Body of pancreas (tissue), 4 donors: ENCODE results near the gene DMAP1. TPM values are rescaled to one million over a fixed set of nuclear protein-coding genes. Genes with fewer than 3 reads are reported as not detected.

Source experiments
- ATAC-seq: fragments of 150-250 bp; one replicate; pipeline ENCODE4 v1.9.1; 2016
- DNase-seq, 4 donors: peaks; one replicate each; pipeline ENCODE4 v3.0.0-alpha.2; 2019
- H3K27ac ChIP-seq, 4 donors: fragments of 200-600 bp; sonication (generic); 1 replicate in 3 of 4; 2 replicates in 1 of 4; pipeline versions ENCODE4 v1.5.1 to v1.6.1; 2016 to 2019; ENCODE audit warnings: mild to moderate bottlenecking in 1 of 4, mixed read lengths in 1 of 4, moderate library complexity in 1 of 4
- H3K27me3 ChIP-seq, 2 donors: fragments of 200-600 bp; sonication (generic); one replicate each; pipeline ENCODE4 v1.6.0; 2016; ENCODE audit warnings: mild to moderate bottlenecking in 1 of 2
- H3K36me3 ChIP-seq, 2 donors: fragments of 200-600 bp; sonication (generic); replicated peaks in 1 of 2; 2 replicates each; pipeline ENCODE4 v1.5.1; 2016; ENCODE audit warnings: low read depth in 2 of 2; ENCODE audit not compliant: insufficient read depth in 1 of 2
- H3K4me1 ChIP-seq: fragments of 200-600 bp; sonication (generic); one replicate; pipeline ENCODE4 v1.6.0; 2016
- H3K4me3 ChIP-seq, 2 donors: fragments of 200-600 bp; sonication (generic); 1 replicate in 1 of 2; 2 replicates in 1 of 2; pipeline ENCODE4 v1.5.1; 2016 to 2019
- H3K9me3 ChIP-seq, 3 donors: fragments of 200-600 bp; sonication (generic); 1 replicate in 2 of 3; 2 replicates in 1 of 3; pipeline ENCODE4 v1.5.1; 2016
- POLR2A ChIP-seq, 3 donors: fragments of 450-650 bp; IDR thresholded peaks; one replicate each; pipeline ENCODE4 v1.6.1; 2016; ENCODE audit warnings: antibody characterized with exemption in 3 of 3, mild to moderate bottlenecking in 2 of 3
- WGBS, 2 donors: methylation state at CpG; one replicate each; pipeline ENCODE4 v1.1.5; 2017; 5-methylcytosine and 5-hydroxymethylcytosine counted together
- intact Hi-C: fragments of 100-400 bp; cut with DNase I; formaldehyde crosslinking; loops from one replicate; pipeline ENCODE4 v1.15.1; 2023
- total RNA-seq, 2 donors: library from RNA; depleted of rRNA; stranded (reverse); fragments of >200 nt; gene quantifications; one replicate each; pipeline ENCODE4 v1.1.0, GENCODE V29; 2016
- TF ChIP-seq, protein P1 (sequence below), 7 experiments: fragments of 450-650 bp in 4 of 7; fragments of 200-600 bp in 3 of 7; sonication (generic) in 3 of 7; IDR thresholded peaks; one replicate each; pipeline ENCODE4 v1.5.1; 2016 to 2019; ENCODE audit warnings: antibody characterized with exemption in 7 of 7

The DMAP1 gene
- total RNA-seq, 2 donors from 2014 or later = 39.2 to 93.3 TPM

DNA sequence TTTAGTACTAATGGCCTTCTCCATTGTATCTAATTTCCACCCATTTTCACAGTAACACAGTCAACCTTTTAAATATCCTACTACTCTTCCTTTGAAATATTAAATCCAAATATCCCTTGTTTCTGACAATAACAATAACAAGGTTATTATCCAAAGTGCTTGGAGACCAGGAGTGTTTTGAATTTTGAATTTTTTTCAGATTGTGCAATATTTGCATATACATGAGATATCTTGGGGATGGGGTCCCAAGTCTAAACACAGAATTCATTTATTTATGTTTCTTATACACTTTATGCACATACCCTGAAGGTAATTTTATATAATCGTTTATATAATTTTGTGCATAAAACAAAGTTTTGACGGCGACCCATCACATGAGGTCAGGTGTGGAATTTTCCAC, 17.5 kb downstream of the DMAP1 start:
- H3K4me1 ChIP-seq = no peaks in the 10 kb centered on the region
- H3K36me3 ChIP-seq = no peaks in the 10 kb centered on the region
- H3K4me3 ChIP-seq = no peak overlapping the region
- WGBS, 2 donors = 79 to 86% methylated on average over 3 of the region's 3 CpGs
- intact Hi-C loops = no loop called here
- TF ChIP-seq, protein P1, sequence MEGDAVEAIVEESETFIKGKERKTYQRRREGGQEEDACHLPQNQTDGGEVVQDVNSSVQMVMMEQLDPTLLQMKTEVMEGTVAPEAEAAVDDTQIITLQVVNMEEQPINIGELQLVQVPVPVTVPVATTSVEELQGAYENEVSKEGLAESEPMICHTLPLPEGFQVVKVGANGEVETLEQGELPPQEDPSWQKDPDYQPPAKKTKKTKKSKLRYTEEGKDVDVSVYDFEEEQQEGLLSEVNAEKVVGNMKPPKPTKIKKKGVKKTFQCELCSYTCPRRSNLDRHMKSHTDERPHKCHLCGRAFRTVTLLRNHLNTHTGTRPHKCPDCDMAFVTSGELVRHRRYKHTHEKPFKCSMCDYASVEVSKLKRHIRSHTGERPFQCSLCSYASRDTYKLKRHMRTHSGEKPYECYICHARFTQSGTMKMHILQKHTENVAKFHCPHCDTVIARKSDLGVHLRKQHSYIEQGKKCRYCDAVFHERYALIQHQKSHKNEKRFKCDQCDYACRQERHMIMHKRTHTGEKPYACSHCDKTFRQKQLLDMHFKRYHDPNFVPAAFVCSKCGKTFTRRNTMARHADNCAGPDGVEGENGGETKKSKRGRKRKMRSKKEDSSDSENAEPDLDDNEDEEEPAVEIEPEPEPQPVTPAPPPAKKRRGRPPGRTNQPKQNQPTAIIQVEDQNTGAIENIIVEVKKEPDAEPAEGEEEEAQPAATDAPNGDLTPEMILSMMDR (IDR thresholded peaks at IDR 0.05) = no peak
- no peak for TF ChIP-seq POLR2A (IDR thresholded peaks at IDR 0.05)
- no peaks in the 10 kb centered on the region for H3K9me3 ChIP-seq
- DNase-seq = no peak
- no peak overlapping the region for H3K27ac ChIP-seq
- no peaks in the 10 kb centered on the region for H3K27me3 ChIP-seq
- ATAC-seq = no peak

DNA sequence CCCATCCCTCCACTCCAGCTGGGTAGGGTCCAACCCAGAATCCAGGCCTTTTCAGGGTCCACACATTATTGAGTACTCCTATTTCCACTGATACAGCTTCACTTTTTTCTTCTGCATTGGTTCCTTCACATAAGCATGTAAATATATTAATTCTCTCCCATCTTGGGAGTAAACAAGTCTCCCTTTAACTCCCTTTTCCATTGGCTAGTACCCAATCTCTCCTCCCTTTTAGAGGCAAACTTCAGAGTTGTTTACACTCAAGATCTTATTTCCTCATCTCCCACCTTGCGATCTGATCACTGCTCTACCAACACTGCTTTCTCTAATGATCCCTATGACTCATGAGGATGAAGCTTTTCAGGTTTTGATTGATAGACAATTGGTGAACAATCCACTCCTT, 20.3 kb downstream of the DMAP1 start:
- H3K9me3 ChIP-seq = no peaks in the 10 kb centered on the region
- 87 to 100% methylated on average over 1 of the region's 1 CpG for WGBS, 2 donors

DNA sequence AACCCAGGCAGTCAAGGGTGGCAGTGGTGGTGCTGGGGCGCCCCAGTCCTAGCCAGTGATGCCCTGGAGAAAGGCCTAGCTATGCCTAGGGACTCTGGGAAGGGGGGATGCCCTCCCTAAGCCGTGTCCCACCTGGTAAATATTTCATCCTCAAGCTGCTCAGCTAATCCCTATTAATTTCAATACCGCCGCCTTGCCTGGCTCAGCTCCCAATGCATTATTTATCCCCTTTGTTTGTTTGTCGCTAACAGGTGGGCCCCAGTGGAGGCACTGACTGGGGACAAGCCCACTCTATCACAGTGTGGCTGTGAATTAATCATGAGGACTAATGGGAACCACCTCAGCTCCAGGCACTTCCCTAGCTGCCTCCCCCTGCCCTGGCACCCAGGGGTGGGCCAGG, 22.5 kb downstream of the DMAP1 start:
- WGBS, 2 donors = 87 to 92% methylated on average over 4 to 5 of the region's 5 CpGs
- Histone ChIP-seq H3K4me3 (no peak overlapping the region), H3K27ac (no peak overlapping the region), H3K36me3 (peaks cover 0 to 2% of the 10 kb centered on the region in 2 donors), H3K27me3 (no peaks in the 10 kb centered on the region), H3K4me1 (no peaks in the 10 kb centered on the region), H3K9me3 (no peaks in the 10 kb centered on the region)
- ATAC-seq (no peak), DNase-seq (no peak)
- TF ChIP-seq POLR2A (IDR thresholded peaks at IDR 0.05) = no peak
- TF ChIP-seq, protein P1 (IDR thresholded peaks at IDR 0.05) = no peak
- intact Hi-C loops = no loop called here

More for the DNA sequence above, 20.3 kb downstream of the DMAP1 start:
- Histone ChIP-seq H3K36me3 (no peaks in the 10 kb centered on the region), H3K4me1 (no peaks in the 10 kb centered on the region), H3K4me3 (no peak overlapping the region), H3K27me3 (no peaks in the 10 kb centered on the region), H3K27ac (no peak overlapping the region)
- ATAC-seq (no peak), DNase-seq (no peak)
- TF ChIP-seq POLR2A (IDR thresholded peaks at IDR 0.05) = no peak
- TF ChIP-seq, protein P1 (IDR thresholded peaks at IDR 0.05) = no peak
- intact Hi-C loops = no loop called here

DNA sequence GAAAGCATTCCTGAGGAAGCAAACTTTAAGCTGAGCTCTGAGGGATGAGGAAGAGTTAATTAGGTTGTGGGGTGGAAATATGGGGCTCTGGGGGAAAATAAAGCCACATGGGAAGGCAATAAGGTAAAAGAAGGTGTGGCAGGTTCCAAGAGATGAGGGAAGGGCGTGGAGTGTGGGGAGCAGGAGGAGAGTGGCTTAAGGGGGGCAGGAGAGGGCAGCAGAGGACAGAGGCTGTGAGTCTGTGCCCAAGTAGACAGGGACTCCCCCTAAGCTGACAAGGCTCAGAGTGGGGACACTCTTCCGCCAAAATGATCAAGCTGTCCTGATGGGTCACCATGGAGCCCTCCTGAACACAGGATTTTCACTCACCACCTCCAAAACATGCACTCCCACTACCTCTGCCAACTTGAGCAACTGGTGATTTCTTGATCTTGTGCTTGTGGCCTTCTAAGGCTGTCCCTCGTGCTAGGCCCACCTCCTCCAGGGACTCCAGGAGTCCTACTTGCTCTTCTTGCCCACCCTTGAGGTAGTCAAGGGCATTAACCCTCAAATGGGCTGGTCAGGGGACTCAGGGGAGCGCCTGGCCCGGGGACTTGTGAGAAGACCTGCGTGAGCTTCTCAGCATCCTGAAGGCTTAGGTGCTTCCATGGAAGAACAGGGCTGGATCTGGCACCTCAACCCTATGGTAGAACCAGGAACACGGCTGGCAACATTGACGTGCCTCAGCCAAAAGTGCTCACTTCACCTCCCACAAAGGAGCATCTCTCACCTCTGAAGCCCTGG, 23.4 kb downstream of the DMAP1 start:
- Histone ChIP-seq H3K27me3 (no peaks in the 10 kb centered on the region), H3K36me3 (peaks cover 0 to 2% of the 10 kb centered on the region in 2 donors), H3K4me1 (no peaks in the 10 kb centered on the region), H3K27ac (no peak overlapping the region), H3K4me3 (no peak overlapping the region), H3K9me3 (no peaks in the 10 kb centered on the region)
- ATAC-seq (no peak), DNase-seq (no peak)
- intact Hi-C loops = no loop called here
- TF ChIP-seq POLR2A (IDR thresholded peaks at IDR 0.05) = no peak
- TF ChIP-seq, protein P1 (IDR thresholded peaks at IDR 0.05) = no peak
- 90 to 96% methylated on average over 7 to 8 of the region's 8 CpGs for WGBS, 2 donors
